ENCODE results near the gene DNAJB13.

GRCh38 chr11:73971175-73971719 is 20.4 kb downstream of the DNAJB13 start:
- TF ChIP-seq, protein P1, sequence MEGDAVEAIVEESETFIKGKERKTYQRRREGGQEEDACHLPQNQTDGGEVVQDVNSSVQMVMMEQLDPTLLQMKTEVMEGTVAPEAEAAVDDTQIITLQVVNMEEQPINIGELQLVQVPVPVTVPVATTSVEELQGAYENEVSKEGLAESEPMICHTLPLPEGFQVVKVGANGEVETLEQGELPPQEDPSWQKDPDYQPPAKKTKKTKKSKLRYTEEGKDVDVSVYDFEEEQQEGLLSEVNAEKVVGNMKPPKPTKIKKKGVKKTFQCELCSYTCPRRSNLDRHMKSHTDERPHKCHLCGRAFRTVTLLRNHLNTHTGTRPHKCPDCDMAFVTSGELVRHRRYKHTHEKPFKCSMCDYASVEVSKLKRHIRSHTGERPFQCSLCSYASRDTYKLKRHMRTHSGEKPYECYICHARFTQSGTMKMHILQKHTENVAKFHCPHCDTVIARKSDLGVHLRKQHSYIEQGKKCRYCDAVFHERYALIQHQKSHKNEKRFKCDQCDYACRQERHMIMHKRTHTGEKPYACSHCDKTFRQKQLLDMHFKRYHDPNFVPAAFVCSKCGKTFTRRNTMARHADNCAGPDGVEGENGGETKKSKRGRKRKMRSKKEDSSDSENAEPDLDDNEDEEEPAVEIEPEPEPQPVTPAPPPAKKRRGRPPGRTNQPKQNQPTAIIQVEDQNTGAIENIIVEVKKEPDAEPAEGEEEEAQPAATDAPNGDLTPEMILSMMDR (IDR thresholded peaks at IDR 0.05) = no peak
- TF ChIP-seq, protein P2, sequence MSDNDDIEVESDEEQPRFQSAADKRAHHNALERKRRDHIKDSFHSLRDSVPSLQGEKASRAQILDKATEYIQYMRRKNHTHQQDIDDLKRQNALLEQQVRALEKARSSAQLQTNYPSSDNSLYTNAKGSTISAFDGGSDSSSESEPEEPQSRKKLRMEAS (CRISPR knock-in tag; IDR thresholded peaks at IDR 0.05) = no peak
- TF ChIP-seq FOXK1 (CRISPR knock-in tag; IDR thresholded peaks at IDR 0.05) = no peak

All from WTC11 (cell line).